Bone marrow (tissue), 2 donors: ENCODE data around the gene PDE4C.

Experiments used
- DNase-seq, 2 donors: peaks; one replicate each; lab custom pipeline; 2025; lab: John Stamatoyannopoulos, UW

The PDE4C gene

DNA sequence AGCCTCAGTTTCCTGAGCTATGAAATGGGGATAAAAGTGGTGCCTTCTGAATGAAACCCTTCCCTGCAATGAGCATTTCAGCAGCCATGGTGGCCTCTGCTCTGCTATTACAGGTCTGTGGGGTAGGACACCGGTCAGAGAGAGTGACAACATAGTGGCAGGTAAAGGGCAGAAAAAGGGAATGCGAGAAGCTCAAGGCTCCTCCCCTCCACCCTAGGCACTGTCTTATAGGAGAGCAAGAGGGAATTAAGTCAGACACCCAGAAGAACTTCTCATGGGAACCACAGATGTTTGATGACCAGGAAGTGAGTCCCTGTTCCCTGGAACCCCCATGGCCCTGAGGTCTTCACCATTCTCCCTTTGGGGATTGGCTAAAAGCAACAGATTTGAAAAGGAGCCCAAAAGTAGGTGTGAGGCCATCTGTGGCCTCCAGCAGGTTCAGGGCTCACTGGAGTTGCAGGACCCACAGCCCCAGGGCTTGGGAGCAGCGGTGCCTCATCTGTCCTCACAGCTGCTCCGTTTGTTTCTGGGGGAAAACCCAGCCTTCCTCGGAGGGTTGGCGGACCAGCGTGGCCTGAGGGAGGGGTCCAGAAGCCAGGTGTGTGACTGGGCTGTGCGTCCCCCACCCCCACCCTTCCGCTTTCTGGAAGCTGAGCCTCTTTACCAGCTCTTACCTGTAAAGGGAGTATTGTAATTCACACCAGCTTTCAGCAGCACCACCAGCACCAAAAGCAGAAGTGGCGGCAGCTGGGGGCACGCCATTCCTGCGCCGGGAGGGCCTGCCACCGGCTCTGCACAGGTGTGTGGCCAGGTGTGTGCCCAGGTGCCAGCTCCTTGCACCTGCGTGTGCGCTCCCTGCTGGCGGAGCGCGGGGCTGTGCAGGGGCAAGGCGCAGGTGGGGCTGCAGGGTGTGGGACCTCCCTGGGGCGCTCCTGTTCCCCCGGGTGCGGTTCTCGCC lies 28.6 kb upstream of the PDE4C start:
- DNase-seq: no peak

DNA sequence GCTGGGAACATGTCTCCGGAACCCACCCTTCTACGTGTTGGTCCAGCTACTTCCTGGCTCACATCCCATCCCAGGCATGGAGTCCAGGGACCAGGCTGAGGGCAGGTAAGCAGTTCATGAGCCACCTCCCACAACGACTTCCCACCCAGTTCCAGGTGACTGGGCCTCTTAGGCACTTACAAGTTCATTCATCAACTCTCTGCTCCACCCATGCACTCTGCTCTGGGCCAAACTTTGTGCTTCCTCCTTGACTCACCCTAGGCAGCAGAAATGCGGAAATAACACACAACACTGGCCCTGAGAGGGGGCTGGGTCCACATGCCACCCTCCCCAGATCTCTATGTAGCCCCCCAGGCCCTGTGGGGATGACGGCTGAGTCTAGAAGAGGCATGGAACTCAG lies 27.5 kb upstream of the PDE4C start:
- peak in 1 of 2 donors; percentile 24 for DNase-seq

DNA sequence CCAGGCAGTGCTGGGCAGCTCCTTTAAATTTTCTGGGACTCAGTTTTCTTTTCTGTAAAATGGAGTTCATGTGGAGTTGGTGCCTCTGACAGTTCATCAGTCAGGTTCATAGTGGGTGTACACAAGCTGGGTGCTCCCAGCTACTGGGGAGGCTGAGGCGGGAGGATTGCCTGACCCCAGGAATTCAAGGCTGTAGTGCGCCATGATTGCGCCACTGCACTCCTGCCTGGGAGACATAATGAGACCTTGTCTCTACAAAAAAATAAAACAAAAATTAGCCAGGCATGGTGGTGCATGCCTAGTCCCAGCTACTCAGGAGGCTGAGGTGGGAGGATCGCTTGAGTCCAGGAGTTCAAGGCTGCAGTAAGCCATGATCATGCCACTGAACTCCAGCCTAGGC lies 26.9 kb upstream of the PDE4C start:
- DNase-seq: no peak

GRCh38 chr19:18252370-18252717 lies 26.1 kb upstream of the PDE4C start:
- DNase-seq: no peak

GRCh38 chr19:18251587-18252369 lies 25.5 kb upstream of the PDE4C start:
- DNase-seq: peak; percentile 54 to 60

DNA sequence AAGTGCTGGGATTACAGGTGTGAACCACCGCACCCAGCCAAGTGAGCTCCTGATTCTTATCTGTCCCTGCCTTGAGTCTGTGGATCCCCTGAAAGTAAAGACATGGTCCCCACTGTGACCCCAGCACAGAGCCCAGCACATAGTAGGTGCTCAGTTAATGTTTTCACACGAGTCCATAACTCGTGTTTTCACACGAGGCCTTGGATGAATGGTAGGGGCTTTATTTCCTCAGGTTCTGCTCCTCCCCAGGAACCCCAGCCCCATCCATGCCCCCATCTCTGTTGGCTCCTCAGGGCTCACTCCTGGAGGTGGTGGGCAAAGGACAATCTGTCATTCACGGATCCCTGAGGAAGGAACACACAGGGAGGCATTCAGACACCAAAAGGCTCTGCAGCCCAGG lies 23.6 kb upstream of the PDE4C start:
- DNase-seq: no peak

- no peak for DNase-seq
These were observed 19.1 kb upstream of the PDE4C start for GRCh38 chr19:18245297-18245696.

DNA sequence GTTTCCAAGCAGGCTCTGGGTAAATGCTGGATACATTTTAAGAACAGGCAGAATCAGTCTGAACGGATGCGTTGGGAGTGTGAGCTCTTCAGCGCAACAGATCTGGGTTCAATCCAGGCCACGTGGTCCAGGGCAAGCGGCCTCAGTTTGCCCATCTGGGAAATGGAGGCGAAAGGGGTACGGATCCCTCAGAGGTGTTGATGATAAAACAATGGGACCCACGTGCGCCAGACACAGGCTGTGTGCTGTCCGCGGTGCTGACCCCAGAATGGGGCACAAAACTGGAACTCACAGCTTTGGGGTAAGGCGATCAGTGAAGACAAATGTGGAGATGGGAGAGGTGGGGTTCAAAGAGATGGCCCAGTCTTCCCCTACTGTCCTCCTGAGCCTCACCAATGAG lies 13.1 kb upstream of the PDE4C start:
- DNase-seq: no peak

- no peak for DNase-seq
These were observed 8.0 kb upstream of the PDE4C start for GRCh38 chr19:18234194-18234593.

GRCh38 chr19:18233224-18233825 lies 7.1 kb upstream of the PDE4C start:
- DNase-seq: no peak

DNA sequence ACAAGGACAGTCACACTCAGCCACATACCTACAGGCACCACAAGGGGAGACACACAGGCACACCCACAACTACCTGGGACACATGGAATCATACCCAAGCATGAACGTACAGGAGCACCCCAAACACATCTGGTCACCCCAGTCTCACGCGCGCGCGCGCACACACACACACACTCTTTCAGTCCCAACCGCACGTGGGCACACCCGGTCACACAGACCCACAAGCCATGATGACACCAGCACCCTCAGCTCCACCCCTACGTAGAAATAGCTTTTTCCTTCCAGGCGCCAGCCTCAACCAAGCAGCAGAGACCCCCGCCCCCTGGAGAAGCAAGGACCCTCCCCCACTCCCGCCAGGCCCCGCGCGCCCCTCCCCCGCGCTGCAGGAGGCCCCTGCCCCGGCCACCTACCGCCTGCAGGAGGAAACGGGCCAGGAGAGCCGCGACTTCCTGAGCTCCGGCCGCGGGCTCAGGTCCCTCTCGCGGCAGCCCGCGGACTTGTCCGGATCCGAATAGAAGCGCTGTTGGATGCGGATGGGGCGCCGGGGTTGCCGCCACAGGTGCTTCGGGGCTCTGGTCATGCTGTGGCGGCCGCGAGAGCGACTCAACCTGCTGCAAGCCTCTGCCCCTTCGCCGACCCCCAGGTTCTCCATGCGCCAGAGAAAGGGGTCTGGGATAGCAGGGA lies 6.4 kb upstream of the PDE4C start:
- no peak for DNase-seq

DNA sequence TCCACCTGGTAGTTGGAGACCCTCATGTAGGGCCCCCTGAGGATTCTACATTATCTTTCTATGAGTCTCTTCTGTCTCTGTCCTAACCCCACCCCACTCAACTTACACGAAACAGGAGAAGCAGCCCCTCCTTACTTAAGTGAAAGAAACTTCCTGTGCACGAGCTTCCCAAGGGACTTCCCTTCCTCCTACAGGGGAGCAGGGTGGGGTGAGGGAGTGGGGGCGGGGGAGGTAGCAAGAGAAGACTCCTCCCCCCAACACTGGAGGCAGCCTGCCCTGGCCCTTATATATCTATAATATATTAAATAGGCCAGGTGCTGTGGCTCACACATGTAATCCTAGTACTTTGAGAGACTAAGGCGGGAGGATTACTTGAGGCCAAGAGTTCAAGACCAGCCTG lies 5.5 kb upstream of the PDE4C start:
- no peak for DNase-seq

DNA sequence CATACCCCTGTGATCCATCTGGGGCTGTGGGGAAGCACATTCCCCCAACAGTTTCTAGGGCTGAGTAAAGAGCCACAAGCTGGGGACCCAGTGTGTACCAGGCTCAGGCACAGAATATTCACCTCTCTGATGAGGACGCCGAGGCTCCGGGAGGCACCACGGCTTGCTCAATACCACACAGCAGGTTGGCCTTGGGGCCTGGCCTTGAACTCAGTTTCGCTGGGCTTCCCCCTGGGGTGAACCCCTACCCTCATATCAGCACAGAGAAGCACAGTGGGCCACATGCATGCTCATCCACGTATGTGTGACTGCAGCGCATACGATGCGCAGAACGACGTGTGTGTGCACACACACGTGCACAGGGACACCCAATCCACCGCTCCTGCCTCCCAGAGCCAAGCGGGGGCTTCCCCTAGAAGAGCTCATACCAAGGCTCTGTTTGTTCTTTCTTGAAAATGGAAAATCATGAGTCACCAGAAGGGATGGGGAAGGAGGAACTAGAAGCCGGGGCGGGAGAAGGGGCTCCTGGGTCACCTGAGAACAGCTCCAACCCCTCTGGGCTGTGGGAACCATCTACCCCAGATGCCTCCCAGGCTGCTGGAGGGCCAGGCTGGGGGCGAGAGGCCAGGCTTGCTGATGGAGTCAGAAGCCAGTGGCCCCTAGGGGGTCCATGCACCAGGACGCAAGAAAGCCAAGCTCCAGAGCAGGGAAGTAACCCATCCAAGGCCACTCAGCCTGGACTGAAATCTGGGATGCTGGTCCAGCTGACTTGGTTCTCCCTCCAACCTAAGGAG lies 4.9 kb upstream of the PDE4C start:
- DNase-seq: peak in 1 of 2 donors; percentile 7

DNA sequence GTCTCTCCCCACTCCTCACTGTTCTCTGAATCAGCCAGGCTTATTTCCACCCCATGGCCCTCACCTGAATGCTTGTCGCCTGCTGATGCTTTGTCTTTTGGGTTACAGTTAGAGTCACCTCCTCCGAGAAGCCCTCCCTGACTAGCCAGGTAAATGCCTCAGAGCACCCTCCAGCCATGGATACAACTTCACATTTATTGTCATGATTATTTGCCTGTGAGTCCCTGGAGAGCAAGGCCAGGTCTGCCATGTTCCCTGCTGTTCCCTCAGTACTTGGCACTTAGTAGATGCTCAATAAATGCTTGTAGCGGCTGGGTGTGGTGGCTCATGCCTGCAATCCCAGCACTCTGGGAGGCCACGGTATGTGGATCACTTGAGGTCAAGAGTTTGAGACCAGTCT lies 3.7 kb upstream of the PDE4C start:
- no peak for DNase-seq

- DNase-seq: no peak
These were observed 3.2 kb upstream of the PDE4C start for GRCh38 chr19:18229474-18229873.

GRCh38 chr19:18227781-18228271 lies 1.6 kb upstream of the PDE4C start:
- no peak for DNase-seq

- no peak for DNase-seq
These were observed 930 bp upstream of the PDE4C start for GRCh38 chr19:18226956-18227780.

GRCh38 chr19:18225355-18225701 lies 910 bp downstream of the PDE4C start:
- DNase-seq: no peak

- DNase-seq: peak in 1 of 2 donors; percentile 75
These were observed 1.5 kb downstream of the PDE4C start for GRCh38 chr19:18224525-18225354.
